ENCODE measurements around the gene CDC42EP1.

DNA sequence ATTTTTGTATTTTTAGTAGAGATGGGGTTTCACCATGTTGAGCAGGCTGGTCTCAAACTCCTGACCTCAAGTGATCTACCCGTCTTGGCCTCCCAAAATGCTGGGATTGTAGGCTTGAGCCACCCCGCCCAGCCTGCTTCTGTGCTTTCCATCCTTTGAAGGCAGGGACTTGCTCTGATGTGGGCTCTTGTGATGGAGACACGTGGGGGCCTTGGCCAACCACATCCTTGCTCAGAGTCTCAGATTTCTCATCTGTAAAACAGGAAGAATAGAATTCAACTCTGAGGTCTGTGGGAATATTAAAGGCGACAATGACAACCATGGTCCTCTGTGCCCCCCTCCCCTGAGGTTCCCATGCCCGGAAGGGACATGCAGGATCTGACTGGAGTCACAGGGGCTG, 44.6 kb downstream of the CDC42EP1 start:
- TF ChIP-seq, protein P1, sequence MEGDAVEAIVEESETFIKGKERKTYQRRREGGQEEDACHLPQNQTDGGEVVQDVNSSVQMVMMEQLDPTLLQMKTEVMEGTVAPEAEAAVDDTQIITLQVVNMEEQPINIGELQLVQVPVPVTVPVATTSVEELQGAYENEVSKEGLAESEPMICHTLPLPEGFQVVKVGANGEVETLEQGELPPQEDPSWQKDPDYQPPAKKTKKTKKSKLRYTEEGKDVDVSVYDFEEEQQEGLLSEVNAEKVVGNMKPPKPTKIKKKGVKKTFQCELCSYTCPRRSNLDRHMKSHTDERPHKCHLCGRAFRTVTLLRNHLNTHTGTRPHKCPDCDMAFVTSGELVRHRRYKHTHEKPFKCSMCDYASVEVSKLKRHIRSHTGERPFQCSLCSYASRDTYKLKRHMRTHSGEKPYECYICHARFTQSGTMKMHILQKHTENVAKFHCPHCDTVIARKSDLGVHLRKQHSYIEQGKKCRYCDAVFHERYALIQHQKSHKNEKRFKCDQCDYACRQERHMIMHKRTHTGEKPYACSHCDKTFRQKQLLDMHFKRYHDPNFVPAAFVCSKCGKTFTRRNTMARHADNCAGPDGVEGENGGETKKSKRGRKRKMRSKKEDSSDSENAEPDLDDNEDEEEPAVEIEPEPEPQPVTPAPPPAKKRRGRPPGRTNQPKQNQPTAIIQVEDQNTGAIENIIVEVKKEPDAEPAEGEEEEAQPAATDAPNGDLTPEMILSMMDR (IDR thresholded peaks at IDR 0.05; ENCODE audit: low read length): no peak
- no peak for TF ChIP-seq EZH2 (IDR thresholded peaks at IDR 0.05; ENCODE audit: borderline replicate concordance, low read length)
